GM21526 (cell line): ENCODE measurements around the gene CAPRIN1.
"Not testable (repeated sequence)": the region's sequence is repeated elsewhere in the genome, so short reads cannot be mapped to it uniquely, and the experiment has no call there.

ENCODE experiments used
- ATAC-seq: cut with Tn5 transposase; IDR thresholded peaks from one replicate; pipeline ENCODE4 v1.9.1; 2021; ENCODE audit warnings: moderate library complexity; ENCODE audit not compliant: unreplicated experiment, low FRiP score

Gene CAPRIN1

GRCh38 chr11:34084637-34085036, 33.1 kb downstream of the CAPRIN1 start:
- ATAC-seq = no peak

DNA sequence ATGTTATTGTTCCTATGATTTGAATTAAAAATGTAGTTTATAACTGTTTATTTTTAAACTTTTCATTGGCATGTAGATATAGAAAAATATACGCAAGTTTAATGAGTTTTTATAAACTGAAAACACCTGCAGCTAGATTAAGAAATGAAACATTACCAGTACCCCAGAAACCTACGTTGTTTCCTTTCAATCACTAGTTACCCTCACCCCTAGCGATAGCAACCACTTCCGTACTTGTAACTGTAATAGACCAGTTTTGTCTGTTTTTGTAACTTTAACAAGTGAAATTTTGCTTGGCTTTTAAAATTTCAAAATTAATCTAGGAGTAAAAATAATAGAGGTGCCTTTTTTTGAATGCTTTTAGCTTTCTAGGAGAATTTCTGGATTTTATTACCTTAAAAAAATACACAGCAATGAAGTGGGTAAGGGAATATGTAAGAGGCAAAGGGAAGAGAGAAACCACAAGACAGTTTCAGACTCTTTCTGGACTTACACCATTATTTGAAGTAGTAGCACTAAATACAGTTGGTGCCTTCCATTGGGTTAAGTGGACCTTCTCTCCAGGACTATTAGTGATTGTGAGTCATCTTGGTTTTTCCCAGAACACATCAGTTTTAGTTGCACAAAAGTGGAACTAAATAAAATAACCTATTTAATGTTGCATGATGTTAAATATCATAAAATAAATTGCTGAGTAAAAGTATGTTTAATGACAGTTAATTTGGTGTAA, 35.2 kb downstream of the CAPRIN1 start:
- peak; percentile 57 for ATAC-seq

DNA sequence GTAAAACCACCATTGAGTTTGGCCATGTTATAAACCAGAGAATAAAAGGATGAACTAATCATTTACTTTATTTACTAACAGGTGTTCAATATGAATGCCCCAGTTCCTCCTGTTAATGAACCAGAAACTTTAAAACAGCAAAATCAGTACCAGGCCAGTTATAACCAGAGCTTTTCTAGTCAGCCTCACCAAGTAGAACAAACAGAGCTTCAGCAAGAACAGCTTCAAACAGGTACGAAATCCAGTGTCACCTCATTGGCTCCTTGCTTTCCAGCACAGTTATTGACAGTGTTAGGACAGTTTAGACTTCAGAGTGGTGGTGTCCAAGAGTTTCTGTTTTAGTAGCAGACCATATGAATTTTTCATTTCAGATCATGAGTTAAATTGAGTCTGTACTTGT, 40.3 kb downstream of the CAPRIN1 start:
- ATAC-seq = no peak

- ATAC-seq = not testable (repeated sequence)
Measured at GRCh38 chr11:34094900-34095299, 43.4 kb downstream of the CAPRIN1 start.

- no peak for ATAC-seq
Measured at GRCh38 chr11:34098813-34099212, 47.3 kb downstream of the CAPRIN1 start.

DNA sequence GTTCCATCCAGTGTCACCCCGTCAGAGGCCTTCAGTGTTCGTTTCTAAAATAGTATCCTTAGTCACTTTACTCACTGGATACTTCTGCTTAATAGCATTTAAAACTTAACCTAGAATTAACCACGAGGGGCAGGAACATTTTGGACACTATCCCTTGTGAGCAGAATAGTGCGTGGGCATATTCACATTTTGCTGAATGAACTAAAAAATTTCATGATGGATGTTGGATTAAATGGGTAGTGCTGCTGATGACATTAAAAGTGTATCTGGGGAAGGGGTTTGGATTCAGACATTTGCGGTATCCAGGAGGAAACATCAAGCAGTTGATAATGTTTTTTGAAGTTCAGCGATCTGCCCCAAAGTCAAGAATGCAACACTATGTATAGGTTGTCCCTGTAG, 53.1 kb downstream of the CAPRIN1 start:
- no peak for ATAC-seq

- ATAC-seq = peak; percentile 90
Measured at GRCh38 chr11:34105079-34105956, 53.8 kb downstream of the CAPRIN1 start, which contains the start of gene NAT10. Gene NAT10, plus strand, starts transcription at chr11:34105629. Its CDS starts 2,597 bp downstream, at chr11:34108226.

- no peak for ATAC-seq
Measured at GRCh38 chr11:34105957-34106504, 54.5 kb downstream of the CAPRIN1 start.

DNA sequence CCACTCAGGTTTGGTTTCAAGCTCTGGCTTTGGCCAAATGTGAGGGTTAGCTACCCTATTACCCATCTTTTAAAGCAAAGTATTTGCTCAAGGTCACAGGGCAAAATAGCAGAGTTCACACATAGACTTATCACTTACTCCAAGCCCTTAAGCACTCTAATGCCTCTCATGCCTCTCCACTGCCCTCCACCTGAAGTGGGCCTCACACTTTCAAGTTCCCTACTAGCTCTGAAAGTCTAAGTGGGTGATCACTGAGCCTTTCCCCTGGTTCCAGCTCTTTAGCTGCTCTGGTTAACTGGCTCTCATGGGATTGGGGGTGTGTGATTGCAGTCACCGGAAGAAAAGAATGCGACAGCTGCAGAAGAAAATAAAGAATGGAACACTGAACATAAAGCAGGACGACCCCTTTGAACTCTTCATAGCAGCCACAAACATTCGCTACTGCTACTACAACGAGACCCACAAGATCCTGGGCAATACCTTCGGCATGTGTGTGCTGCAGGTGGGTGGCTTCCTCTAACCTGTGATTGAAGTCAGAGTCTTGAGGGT, 60.3 kb downstream of the CAPRIN1 start:
- no peak for ATAC-seq

DNA sequence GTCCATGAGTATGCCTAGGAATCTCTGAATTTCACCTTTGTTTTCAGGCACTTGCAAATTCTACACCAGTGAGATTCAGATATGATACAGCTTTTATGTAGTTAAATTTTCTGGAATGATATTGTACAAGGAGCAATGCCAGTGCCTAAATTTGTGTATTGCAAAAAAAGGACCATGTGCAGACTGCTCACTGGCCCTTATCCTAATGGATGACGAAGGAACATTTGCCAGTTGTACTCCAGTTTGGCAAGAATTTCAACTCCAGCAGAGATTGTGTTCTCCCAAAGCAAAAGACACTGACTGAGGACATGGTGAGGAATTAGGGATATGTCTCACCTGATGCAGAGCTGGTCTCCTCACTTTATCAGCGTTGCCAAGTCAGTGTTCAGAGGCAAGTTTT, 62.5 kb downstream of the CAPRIN1 start:
- no peak for ATAC-seq

DNA sequence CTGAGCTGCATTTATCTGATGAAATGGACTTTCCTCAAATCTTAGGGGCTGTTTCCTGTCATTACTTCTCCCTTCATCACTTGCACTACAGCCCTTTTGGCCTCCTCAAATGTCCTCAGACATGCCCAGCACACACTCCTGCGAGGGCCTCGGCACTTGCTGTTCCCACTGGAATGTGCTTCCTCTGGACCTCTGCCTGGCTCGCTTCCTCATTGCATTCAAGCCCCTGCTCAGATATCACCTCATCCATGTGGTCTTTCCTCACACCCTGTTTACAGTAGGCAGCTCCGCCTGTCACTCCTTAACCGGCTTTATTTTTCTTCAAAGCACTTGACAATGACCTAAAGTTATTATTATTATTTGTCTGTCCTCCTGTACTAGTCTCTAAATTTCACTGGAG, 62.9 kb downstream of the CAPRIN1 start:
- ATAC-seq = no peak

DNA sequence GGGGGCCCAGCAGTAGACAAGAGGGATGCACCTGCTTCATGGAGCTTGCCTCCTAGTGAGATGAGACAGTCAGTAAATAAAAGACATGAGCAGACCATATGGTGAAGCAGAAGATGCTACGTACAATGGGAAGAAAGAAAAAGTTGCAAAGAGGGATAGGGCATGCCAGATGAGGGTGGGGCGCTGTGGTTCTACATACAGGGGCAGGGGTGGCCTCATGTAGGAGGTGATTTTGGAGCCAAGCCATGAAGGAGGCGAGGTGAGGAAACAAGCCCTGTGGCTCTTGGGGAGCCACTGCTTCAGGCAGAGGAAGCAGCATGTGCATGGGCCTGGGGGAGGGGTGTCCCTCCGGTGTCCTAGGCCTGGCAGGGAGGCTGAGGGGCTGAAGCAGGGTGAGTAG, 69.1 kb downstream of the CAPRIN1 start:
- ATAC-seq = no peak

DNA sequence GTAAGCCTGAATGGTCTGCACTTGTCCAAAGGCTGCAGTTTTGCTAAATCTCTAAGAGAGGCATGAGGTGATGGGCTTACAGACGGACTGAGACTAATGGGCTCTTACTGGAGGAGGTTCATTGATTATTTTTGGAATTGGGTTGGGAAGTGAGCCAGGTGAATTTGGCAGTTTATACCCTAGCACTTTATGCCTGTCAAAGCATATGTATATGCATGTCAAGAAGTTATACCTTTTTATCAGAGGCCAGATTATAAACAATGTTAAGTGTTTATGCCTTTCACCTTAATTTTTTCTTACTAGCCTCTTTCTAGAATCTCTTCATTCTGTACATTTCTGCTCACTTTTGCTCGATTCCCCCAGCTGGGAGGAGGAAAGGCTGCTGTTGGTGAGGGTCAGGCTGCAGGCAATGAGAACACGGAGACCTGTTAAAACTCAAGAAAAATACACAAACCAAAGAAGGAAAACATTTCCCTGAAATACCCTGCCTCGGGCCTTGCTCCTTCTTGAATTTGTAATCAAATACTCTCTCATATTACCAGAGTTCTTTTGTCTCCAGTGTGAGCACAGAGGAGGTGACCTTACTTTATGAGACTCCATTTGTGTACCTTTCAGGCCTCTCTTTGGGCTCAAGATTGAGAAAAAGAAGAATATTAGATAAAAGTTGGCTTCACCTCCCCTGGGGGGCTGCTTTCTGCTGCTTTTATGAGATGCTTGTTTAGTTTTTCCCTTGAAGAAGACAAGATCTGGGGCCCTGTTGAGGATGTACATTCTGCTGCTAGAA, 73.5 kb downstream of the CAPRIN1 start:
- no peak for ATAC-seq

DNA sequence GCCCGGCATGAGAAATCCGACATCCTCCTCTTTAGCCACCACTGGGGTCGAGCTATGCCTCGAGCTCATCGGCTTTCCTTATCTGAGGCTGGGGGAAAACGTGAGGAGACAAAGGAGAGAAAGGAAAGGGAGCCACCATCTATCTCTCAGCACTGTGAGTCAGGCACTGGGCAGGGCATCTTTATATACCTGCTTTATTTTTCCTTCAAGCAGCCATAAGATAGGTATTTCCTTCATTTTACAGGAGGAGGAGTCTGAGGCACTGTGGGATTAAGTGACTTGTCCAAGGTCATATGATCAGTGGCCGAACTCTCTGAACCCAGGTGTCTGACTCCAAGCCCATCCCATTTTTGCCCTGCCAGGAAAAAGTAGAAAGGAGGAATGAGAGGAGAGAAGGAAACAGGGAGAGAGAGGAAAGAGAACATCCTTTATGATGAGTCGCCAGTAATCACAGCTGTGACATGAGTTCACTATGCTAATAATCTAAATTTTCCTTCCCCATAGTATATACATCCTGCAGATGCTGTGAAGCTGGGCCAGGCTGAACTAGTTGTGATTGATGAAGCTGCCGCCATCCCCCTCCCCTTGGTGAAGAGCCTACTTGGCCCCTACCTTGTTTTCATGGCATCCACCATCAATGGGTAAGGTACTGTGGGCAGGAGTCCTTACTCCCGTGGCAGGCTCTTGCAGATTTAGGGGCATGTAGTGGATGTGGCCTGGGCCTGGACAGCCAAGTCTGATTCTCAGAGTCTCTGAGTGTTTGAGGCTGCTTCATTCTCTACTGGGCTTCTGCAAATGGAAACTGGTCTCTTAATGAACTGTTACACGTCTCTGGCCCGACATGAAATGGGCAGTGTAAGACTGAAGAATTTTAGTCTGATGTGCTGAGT, 75.7 kb downstream of the CAPRIN1 start:
- no peak for ATAC-seq

GRCh38 chr11:34128824-34129223, 77.3 kb downstream of the CAPRIN1 start:
- ATAC-seq = no peak

DNA sequence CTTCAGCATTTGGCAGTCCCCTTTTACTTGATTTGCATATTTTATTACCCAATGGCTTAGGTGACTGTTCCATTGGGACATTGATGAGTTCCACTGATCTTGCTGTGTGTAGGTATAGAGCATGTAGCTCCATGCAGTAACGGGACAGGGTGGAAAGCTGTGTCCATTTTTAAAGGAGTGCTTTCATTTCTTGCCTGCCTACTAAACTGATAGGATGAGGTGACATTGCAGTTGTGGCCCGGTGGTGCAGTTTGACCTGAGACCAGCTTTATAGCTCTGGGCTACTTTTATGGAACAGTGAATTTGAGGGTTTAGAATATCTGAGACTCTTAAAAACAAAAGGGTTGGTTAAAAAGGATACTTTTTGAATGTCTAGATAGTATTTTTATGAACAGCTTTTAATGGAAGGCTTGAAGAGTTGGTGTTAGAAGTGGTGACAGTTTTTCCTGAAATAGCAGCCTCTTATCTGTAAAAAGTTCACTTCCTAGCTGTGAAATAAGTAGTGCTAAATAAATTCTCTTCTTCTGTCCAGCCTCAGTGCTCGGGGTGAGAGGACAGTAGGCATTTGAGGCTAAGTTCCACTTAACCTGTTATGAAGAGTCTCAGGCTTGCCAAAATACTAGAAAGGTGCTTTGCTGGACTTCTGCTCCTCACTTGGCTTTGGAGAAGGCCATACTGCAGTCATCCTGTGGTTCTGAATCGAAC, 80.9 kb downstream of the CAPRIN1 start:
- ATAC-seq = no peak

DNA sequence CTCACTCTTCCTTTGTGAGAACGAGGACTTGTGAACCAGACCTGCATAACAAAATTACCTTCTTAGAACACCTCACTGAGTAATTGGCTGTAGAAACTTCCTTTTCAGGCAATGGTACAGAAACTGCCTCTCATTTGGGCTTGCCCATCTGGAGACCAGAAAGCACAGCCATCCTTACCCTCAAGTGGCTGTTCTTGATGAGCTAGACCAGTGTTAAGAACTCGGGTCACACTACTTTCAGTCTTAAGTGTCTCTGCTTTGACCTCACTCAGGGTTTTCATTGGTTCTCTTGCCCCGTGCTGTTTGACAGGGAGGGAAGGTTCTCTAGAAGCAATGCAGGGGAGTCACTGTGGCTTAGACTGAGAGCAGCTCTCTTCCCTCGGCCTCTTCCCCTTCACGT, 83.2 kb downstream of the CAPRIN1 start:
- ATAC-seq = no peak

- no peak for ATAC-seq
Measured at GRCh38 chr11:34135439-34135838, 83.9 kb downstream of the CAPRIN1 start.

DNA sequence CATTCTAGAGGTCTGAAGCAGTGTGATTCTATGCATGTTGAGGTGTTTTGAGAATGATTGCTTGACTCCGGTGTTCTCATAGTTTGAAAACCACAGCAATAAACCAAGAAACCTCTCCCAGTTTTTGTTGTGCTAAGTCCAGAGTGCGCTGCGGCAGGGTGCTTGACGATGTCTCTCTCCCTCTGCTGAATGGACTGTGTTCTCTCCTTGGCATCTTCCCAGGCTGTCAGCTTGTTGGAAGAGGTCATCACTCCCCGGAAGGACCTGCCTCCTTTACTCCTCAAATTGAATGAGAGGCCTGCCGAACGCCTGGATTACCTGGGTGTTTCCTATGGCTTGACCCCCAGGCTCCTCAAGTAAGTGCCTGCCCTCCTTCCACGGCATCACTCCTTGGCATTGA, 84.9 kb downstream of the CAPRIN1 start:
- no peak for ATAC-seq
